Karpas-422 (cell line): ENCODE results near the gene SH2D3A. TPM values are rescaled to one million over a fixed set of nuclear protein-coding genes. Genes with fewer than 3 reads are reported as not detected.

Experiments
- DNase-seq: peaks from one replicate; pipeline ENCODE4 v3.0.0-alpha.2; 2015
- H2AFZ ChIP-seq: fragments of 200-600 bp; sonication (generic); 2 replicates; pipeline ENCODE4 v1.6.1; 2014; ENCODE audit warnings: antibody characterized with exemption, low read length, mixed read lengths
- H3K27ac ChIP-seq: fragments of 200-600 bp; sonication (generic); 2 replicates; pipeline ENCODE4 v1.5.1; 2014; ENCODE audit warnings: mild to moderate bottlenecking, low read length, moderate library complexity
- H3K27me3 ChIP-seq: fragments of 200-600 bp; sonication (generic); 2 replicates; pipeline ENCODE4 v1.6.1; 2014; ENCODE audit warnings: low read length, mixed read lengths
- H3K36me3 ChIP-seq: fragments of 200-600 bp; sonication (generic); 2 replicates; pipeline ENCODE4 v1.6.1; 2014; ENCODE audit warnings: low read length, mixed read lengths; ENCODE audit not compliant: insufficient read depth
- H3K4me1 ChIP-seq: fragments of 200-600 bp; sonication (generic); 2 replicates; pipeline ENCODE4 v1.6.1; 2014; ENCODE audit warnings: mild to moderate bottlenecking, low read length, mixed read lengths
- H3K4me2 ChIP-seq: fragments of 200-600 bp; sonication (generic); 2 replicates; pipeline ENCODE4 v1.6.1; 2014; ENCODE audit warnings: low read length, low read depth, mild to moderate bottlenecking; ENCODE audit not compliant: poor library complexity, severe bottlenecking
- H3K4me3 ChIP-seq: fragments of 200-600 bp; sonication (generic); 2 replicates; pipeline ENCODE4 v1.5.1; 2014; ENCODE audit warnings: mild to moderate bottlenecking, antibody characterized with exemption, low read length, mixed read lengths
- H3K79me2 ChIP-seq: fragments of 200-600 bp; sonication (generic); 2 replicates; pipeline ENCODE4 v1.6.1; 2014; ENCODE audit warnings: mild to moderate bottlenecking, low read length, mixed read lengths
- H3K9ac ChIP-seq: fragments of 200-600 bp; sonication (generic); 2 replicates; pipeline ENCODE4 v1.6.0; 2014; ENCODE audit warnings: low read length
- H3K9me2 ChIP-seq: fragments of 200-600 bp; sonication (generic), shearing (Covaris generic); replicated peaks from 2 replicates; pipeline ENCODE4 v1.6.0; 2014; ENCODE audit warnings: mild to moderate bottlenecking, low read length, moderate library complexity; ENCODE audit not compliant: insufficient read depth
- H3K9me3 ChIP-seq: fragments of 300-700, 200-600 bp; sonication (generic); 2 replicates; pipeline ENCODE4 v1.6.1; 2014; ENCODE audit warnings: low read length, mixed read lengths
- H4K20me1 ChIP-seq: fragments of 200-600 bp; sonication (generic); 2 replicates; pipeline ENCODE4 v1.6.1; 2014; ENCODE audit warnings: mild to moderate bottlenecking, antibody characterized with exemption, low read length, low read depth; ENCODE audit not compliant: insufficient read depth
- total RNA-seq: library from RNA; depleted of rRNA; stranded (reverse); fragments of >200 nt; shearing (Covaris generic); gene quantifications from 2 replicates; pipeline ENCODE4 v1.2.3, GENCODE V29; 2014; ENCODE audit warnings: low replicate concordance

Gene SH2D3A
- total RNA-seq, 1 experiment from 2014 or later = 3.3 TPM

GRCh38 chr19:6714749-6715555, 52.3 kb downstream of the SH2D3A start:
- no peaks in the 10 kb centered on the region for H4K20me1 ChIP-seq
- H3K4me2 ChIP-seq = no peak overlapping the region
- H3K36me3 ChIP-seq = no peaks in the 10 kb centered on the region
- no peaks in the 10 kb centered on the region for H3K9me2 ChIP-seq
- H3K27ac ChIP-seq = no peak overlapping the region
- no peak overlapping the region for H2AFZ ChIP-seq
- DNase-seq = no peak
- no peak overlapping the region for H3K9ac ChIP-seq
- no peak overlapping the region for H3K4me3 ChIP-seq
- no peaks in the 10 kb centered on the region for H3K27me3 ChIP-seq
- no peaks in the 10 kb centered on the region for H3K4me1 ChIP-seq
- no peaks in the 10 kb centered on the region for H3K79me2 ChIP-seq
- no peaks in the 10 kb centered on the region for H3K9me3 ChIP-seq

DNA sequence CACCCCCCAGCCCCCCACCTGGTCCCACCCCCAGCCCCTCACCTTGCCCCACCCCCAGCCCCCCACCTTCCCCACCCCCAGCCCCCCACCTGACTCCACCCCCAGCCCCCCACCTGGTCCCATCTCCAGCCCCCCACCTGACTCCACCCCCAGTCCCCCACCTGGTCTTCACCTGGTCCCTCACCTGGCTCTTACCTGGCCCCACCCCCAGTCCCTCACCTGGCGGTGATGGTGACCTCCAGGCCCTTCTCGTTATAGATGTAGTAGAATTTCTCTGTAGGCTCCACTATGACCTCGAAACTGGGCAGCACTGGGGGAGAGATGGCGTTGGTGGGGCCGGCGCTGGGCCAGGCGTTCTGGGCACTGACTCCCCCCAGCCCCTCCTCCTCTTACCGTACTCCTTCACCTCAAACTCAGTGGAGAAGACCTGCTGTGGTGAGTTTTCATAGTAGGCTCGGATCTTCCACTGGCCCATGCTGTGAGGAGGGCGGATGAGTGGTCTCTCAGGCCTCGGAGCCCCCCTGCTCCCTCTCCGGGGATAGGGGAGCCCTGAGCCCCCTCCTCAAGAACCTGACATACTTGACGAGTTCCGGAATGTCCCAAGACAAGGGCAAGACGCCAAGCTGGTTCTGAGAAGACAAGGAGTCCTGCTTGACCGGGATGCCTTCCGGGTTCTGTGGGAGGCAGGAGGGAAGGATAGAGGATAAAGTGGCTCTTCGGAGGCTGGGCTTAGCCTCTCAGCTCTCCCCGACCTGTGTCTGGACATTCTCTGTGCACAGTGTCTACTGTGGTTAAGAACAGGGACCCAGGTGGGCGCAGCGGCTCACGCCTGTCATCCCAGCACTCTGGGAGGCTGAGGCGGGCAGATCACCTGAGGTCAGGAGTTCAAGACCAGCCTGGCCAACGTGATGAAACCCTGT, 53.2 kb downstream of the SH2D3A start:
- H3K79me2 ChIP-seq = no peaks in the 10 kb centered on the region

DNA sequence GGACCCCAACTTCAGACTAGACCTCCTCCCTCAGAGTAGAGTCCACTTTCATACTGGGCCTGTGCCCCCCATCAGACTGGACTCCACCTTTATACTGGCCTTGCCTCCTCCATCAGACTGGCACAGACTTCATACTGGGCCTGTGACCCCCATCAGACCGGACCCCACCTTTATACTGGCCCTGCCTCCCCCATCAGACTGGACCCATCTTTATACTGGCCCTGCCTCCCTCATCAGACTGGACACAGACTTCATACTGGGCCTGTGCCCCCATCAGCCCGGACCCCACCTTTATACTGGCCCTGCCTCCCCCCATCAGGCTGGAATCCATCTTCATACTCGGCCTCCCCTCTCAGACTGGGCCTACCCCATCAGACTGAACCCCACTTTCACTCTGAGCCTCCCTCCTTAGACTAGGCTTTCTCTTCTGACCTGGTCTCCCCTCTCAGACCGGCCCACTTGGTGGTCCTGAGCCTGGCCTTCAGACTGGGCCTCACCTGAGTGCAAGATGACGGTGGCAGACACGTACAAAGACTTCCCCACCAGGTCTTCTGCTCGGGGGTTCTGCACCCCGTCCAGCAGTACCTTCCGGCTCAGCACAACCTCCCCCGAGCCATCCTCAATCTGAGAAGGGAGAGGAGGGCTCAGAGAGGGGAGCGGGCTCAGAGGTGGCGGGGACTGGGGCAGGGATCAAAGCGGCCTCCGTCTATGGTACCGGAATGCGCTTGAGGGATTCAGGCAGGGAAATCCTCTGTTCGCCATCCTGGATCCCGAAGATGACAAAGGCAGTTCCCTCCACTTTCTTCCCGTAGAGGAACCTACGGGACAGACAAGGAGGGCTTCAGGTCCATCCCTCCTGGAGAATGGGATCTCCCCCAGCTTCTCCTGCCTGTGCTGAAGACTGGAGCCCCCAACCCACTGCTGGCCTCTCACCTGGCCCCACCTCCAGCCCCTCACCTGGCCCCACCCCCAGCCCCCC, 54.3 kb downstream of the SH2D3A start:
- Histone ChIP-seq H3K9ac (no peak overlapping the region), H3K79me2 (no peaks in the 10 kb centered on the region), H2AFZ (no peak overlapping the region), H3K4me1 (no peaks in the 10 kb centered on the region), H3K4me2 (no peak overlapping the region), H3K27ac (no peak overlapping the region), H3K9me3 (no peaks in the 10 kb centered on the region), H4K20me1 (no peaks in the 10 kb centered on the region), H3K9me2 (no peaks in the 10 kb centered on the region), H3K36me3 (no peaks in the 10 kb centered on the region), H3K27me3 (no peaks in the 10 kb centered on the region), H3K4me3 (no peak overlapping the region)
- DNase-seq = no peak

More for the DNA sequence above, 53.2 kb downstream of the SH2D3A start:
- Histone ChIP-seq H3K9me3 (no peaks in the 10 kb centered on the region), H3K27ac (no peak overlapping the region), H3K4me2 (no peak overlapping the region), H3K9me2 (no peaks in the 10 kb centered on the region), H2AFZ (no peak overlapping the region), H3K4me1 (no peaks in the 10 kb centered on the region), H3K9ac (no peak overlapping the region), H3K27me3 (no peaks in the 10 kb centered on the region), H3K36me3 (no peaks in the 10 kb centered on the region), H4K20me1 (no peaks in the 10 kb centered on the region), H3K4me3 (no peak overlapping the region)
- DNase-seq = no peak

GRCh38 chr19:6712231-6712630, 55.0 kb downstream of the SH2D3A start:
- DNase-seq = no peak
- no peaks in the 10 kb centered on the region for H4K20me1 ChIP-seq

DNA sequence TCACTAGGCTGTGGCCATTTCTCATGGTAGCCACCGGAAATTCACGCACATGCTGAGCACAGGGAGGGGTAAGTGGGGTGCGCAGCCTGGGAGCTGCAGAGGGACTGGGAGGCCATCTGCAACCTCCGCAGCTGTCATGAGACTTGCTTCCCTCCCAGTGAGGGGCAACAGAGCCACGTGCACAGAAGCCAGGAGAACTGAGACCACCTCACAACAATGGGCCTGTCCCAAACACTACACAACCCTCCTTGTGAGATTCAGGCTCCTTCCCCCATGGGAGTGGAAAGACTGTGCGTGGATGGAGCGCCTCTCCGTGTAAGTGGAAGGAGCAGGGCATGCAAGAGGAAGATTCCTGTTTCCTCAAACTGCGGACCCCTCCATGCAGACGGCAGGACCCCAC, 55.6 kb downstream of the SH2D3A start:
- no peaks in the 10 kb centered on the region for H3K9me3 ChIP-seq
- H2AFZ ChIP-seq = no peak overlapping the region
- H3K27ac ChIP-seq = no peak overlapping the region
- H3K9ac ChIP-seq = no peak overlapping the region
- H3K4me2 ChIP-seq = no peak overlapping the region
- no peaks in the 10 kb centered on the region for H3K36me3 ChIP-seq
- H3K4me3 ChIP-seq = no peak overlapping the region
- no peaks in the 10 kb centered on the region for H3K27me3 ChIP-seq
- no peaks in the 10 kb centered on the region for H3K4me1 ChIP-seq
- DNase-seq = no peak
- H3K9me2 ChIP-seq = no peaks in the 10 kb centered on the region
- no peaks in the 10 kb centered on the region for H3K79me2 ChIP-seq
- H4K20me1 ChIP-seq = no peaks in the 10 kb centered on the region

More at GRCh38 chr19:6712231-6712630, 55.0 kb downstream of the SH2D3A start:
- Histone ChIP-seq H3K4me1 (no peaks in the 10 kb centered on the region), H3K27ac (no peak overlapping the region), H3K9me2 (no peaks in the 10 kb centered on the region), H3K36me3 (no peaks in the 10 kb centered on the region), H3K9me3 (no peaks in the 10 kb centered on the region), H3K4me3 (no peak overlapping the region), H3K4me2 (no peak overlapping the region), H3K27me3 (no peaks in the 10 kb centered on the region), H2AFZ (no peak overlapping the region), H3K9ac (no peak overlapping the region), H3K79me2 (no peaks in the 10 kb centered on the region)

DNA sequence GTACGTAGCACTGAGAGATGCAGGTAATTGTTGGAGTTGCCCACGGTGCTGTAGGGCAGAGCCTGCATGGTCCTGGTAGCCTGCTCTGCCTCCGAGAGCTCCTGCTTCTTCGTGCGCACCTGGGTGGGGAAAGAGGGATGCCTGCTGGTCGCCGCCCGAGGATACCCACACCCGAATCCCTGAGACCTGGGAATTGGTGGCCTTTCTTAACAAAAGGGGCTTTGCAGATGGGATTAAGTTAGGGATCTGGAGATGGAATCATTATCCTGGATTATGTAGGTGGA, 56.2 kb downstream of the SH2D3A start:
- H3K27ac ChIP-seq = no peak overlapping the region
- H3K4me1 ChIP-seq = no peaks in the 10 kb centered on the region
- DNase-seq = no peak
- H3K4me2 ChIP-seq = no peak overlapping the region
- H3K9me2 ChIP-seq = no peaks in the 10 kb centered on the region
- no peak overlapping the region for H3K9ac ChIP-seq
- H4K20me1 ChIP-seq = no peaks in the 10 kb centered on the region
- H2AFZ ChIP-seq = no peak overlapping the region
- no peak overlapping the region for H3K4me3 ChIP-seq
- H3K79me2 ChIP-seq = no peaks in the 10 kb centered on the region
- no peaks in the 10 kb centered on the region for H3K36me3 ChIP-seq
- no peaks in the 10 kb centered on the region for H3K27me3 ChIP-seq
- H3K9me3 ChIP-seq = no peaks in the 10 kb centered on the region

GRCh38 chr19:6710273-6711077, 56.8 kb downstream of the SH2D3A start:
- no peaks in the 10 kb centered on the region for H3K79me2 ChIP-seq
- H3K4me3 ChIP-seq = no peak overlapping the region
- H4K20me1 ChIP-seq = no peaks in the 10 kb centered on the region
- H3K9me3 ChIP-seq = no peaks in the 10 kb centered on the region
- no peak overlapping the region for H3K27ac ChIP-seq
- no peak for DNase-seq
- H3K4me1 ChIP-seq = no peaks in the 10 kb centered on the region
- no peak overlapping the region for H3K9ac ChIP-seq
- H3K4me2 ChIP-seq = no peak overlapping the region
- no peaks in the 10 kb centered on the region for H3K36me3 ChIP-seq
- no peaks in the 10 kb centered on the region for H3K27me3 ChIP-seq
- no peak overlapping the region for H2AFZ ChIP-seq
- no peaks in the 10 kb centered on the region for H3K9me2 ChIP-seq
